GDM1 (cell line): ENCODE data around the gene ZNF723.
"Not testable (repeated sequence)": the region's sequence is repeated elsewhere in the genome, so short reads cannot be mapped to it uniquely, and the experiment has no call there.

Experiments used
- DNase-seq: peaks from one replicate; lab custom pipeline; 2025; lab: John Stamatoyannopoulos, UW

ZNF723 gene

DNA sequence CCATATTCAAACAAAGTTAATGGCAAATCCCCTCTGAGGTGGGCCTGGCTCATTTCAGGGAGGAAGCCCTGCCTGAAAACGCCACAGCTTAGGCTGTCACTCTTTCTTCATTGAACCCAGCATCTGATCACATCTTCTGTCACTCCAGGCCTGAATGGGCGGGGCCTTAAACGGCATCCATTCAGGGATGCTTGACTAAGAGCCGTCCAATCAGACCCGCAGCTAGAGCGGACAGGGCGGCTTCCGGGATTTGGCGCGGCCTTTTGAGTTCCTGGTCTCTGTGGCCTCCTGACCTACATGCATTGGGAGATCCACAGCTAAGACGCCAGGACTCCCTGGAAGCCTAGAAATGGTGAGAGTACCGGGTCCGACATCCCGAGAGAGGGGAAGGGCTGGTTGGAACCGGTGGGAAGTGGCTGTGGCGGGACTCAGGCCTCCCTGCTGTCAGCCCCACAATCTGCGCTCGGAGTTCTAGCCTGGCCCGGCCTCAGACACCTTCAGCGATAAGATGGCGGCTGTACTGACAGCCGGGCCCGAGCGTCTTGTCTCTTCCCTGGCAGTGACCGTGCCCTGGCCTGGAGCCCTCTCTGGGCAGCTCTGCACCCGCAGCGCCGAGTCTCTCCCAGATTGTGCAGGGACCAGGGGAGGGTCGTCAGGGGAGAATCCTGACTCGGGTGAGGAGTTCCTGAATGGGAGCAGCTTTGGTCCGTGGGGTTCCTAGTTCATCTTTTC lies at the start of gene ZNF723:
ZNF723 (plus strand) TSS at position 261 of the 732 bp plus-strand sequence; CDS start at position 350, 89 bp downstream.
- no peak for DNase-seq

DNA sequence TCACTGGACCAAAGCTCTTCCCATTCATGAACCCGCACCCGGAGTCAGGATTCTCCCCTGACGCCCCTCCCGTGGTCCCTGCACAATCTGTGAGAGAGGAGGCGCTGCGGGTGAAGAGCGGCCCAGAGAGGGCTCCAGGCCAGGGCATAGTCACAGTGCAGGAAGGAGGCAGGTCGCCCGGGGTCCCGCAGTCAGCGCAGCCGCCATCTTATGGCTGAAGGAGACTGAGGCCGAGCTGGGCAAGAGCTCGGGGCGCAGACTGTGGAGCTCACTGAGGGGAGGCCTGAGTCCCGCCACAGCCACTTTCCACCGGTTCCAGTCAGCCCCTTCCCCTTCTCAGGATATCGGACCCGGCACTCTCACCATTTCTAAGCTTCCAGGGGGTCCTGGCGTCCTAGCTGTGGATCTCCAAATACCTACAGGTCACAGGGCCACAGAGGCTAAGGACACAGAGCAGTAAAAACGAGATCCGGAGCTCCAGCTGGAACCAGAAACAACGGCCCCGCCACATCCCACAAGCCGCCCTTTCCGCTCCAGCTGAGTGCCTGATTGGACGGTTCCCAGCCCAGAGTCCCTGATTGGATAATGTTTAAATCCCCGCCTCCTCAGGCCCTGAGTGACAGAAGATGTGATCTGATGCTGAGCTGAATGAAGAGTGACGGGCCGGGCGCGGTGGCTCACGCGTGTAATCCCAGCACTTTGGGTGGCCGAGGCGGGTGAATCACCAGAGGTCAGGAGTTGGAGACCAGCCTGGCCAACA lies 48.3 kb upstream of the ZNF723 start, which contains the start of gene ZNF99:
ZNF99 (minus strand) TSS at position 501 of the 760 bp plus-strand sequence; CDS start at position 366, 135 bp downstream.
- DNase-seq = no peak

- not testable (repeated sequence) for DNase-seq
Observed at GRCh38 chr19:22792863-22793262, 39.2 kb upstream of the ZNF723 start.

DNA sequence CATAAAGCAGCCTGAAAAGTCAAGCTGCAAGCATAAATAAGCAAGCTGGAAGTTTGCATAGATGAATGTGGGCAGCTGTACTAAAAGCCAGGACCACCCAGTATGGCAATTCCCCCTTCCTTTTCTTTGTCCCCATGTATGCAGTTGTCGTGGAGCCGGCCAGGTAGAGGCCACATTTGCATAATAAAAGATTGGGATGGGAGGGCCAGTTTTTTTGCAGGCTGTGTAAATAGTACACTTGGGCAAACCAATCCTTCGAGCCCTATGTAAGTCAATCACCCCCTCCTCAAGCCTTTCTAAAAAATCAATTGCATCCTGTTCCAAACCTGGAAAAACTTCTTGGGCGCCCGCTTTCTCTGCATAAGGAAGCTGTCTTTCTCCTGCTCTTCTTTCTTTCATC lies 35.1 kb upstream of the ZNF723 start:
- no peak for DNase-seq

GRCh38 chr19:22806418-22806817 lies 25.7 kb upstream of the ZNF723 start:
- DNase-seq = no peak

GRCh38 chr19:22807061-22807835 lies 24.8 kb upstream of the ZNF723 start:
- no peak for DNase-seq

DNA sequence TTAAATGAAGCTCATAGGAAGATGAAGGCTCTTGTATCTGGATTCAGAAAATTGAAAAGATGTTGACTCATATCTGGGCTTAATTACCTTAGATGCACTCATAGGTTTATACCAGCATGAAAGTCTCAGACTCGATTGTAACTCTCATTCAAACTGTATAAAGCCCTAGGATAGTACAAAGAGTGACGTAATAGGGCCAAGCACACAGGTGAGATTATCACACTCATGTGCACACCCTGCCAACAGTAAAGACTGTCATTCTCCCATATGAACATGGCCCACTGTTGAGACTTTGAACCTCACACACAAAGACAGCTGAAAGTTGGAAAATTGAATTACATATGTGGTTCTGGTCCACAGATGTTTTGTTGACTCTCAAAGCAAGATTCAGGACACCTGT lies 18.0 kb upstream of the ZNF723 start:
- DNase-seq = no peak

DNA sequence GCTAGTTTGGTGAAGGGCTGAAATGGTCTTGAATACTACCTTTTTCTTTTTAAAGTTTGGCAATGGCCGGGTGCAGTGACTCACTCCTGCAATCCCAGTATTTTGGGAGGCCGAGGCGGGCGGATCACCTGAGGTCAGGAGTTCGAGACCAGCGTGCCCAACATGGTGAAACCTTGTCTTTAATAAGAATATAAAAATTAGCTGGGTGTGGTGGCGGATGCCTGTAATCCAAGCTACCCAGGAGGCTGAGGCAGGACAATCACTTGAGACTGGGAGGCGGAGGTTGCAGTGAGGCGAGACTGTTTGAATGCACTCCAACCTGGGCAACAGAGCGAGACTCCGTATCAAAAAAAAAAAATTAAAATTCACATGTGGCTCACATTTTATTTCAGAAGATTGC lies 880 bp upstream of the ZNF723 start:
- no peak for DNase-seq

- not testable (repeated sequence) for DNase-seq
Observed at GRCh38 chr19:22857713-22858320, 25.7 kb downstream of the ZNF723 start.

DNA sequence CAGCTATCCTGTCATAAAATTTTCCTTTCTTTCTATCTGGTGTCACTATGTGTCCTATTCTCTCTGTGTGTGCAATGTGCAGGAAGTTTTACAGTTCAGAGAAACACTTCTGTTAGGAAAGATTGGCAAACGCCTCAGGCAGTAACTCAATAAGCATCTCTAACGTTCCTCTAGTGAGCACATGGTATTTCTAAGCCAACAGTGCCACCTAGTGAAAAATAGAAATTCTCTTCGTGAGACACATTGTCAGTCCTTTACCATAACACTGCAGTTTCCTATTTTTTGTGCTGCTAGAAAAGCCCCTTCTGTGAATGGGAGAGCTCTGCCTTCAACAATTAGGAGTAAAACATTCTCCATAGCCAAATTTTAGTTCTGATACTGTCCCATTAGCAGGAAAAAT lies 50.7 kb downstream of the ZNF723 start:
- DNase-seq = peak; percentile 36

- no peak for DNase-seq
Observed at GRCh38 chr19:22893855-22894270, 61.8 kb downstream of the ZNF723 start.

- DNase-seq = no peak
Observed at GRCh38 chr19:22901431-22902130, 69.5 kb downstream of the ZNF723 start.
